ENCODE data around the gene LAMB2.

DNA sequence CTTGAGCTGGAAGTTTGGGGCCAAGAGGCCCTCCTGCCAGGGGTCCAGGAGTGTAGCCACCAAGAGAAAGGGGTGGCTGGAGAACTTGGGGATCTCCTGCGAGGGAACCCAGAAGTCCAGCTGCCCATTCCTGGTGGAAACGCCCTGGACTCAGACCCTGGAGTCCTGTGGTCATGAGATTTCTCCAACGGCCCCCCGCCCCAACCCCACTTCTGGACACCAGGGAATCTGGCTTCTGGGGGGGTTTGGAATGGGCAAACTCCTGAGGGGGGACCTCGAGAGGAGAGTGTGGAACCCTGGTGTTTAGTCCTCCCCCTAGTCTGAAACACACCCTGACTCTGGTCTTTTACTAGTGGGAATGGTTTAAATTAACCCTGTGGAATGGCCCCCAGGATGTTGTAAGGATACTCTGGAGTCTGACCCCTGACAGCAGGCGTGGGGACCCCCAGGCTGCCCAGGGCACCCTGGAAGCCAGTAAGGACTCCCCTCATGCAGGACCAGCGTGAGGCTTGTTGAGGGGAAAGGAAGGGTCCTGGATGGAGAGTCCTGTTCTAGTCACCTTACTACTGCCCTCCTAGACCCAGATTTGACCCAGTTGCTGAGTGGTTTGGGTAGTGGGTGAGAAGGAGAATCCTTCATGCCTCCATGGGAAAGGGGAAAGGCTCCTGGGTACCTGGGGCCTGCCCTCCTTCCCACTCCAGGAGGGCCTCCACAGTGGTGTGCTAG, 39.1 kb upstream of the LAMB2 start:
- TF ChIP-seq CSDC2 (CRISPR knock-in tag; IDR thresholded peaks at IDR 0.05) (no peak), ISL1 (CRISPR knock-in tag; IDR thresholded peaks at IDR 0.05) (no peak), ZC3H10 (CRISPR knock-in tag; IDR thresholded peaks at IDR 0.05) (no peak)
- TF ChIP-seq, protein P1, sequence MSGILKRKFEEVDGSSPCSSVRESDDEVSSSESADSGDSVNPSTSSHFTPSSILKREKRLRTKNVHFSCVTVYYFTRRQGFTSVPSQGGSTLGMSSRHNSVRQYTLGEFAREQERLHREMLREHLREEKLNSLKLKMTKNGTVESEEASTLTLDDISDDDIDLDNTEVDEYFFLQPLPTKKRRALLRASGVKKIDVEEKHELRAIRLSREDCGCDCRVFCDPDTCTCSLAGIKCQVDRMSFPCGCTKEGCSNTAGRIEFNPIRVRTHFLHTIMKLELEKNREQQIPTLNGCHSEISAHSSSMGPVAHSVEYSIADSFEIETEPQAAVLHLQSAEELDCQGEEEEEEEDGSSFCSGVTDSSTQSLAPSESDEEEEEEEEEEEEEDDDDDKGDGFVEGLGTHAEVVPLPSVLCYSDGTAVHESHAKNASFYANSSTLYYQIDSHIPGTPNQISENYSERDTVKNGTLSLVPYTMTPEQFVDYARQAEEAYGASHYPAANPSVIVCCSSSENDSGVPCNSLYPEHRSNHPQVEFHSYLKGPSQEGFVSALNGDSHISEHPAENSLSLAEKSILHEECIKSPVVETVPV (CRISPR knock-in tag; IDR thresholded peaks at IDR 0.05), result no peak
- TF ChIP-seq, protein P2, sequence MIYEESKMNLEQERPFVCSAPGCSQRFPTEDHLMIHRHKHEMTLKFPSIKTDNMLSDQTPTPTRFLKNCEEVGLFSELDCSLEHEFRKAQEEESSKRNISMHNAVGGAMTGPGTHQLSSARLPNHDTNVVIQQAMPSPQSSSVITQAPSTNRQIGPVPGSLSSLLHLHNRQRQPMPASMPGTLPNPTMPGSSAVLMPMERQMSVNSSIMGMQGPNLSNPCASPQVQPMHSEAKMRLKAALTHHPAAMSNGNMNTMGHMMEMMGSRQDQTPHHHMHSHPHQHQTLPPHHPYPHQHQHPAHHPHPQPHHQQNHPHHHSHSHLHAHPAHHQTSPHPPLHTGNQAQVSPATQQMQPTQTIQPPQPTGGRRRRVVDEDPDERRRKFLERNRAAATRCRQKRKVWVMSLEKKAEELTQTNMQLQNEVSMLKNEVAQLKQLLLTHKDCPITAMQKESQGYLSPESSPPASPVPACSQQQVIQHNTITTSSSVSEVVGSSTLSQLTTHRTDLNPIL (CRISPR knock-in tag; IDR thresholded peaks at IDR 0.05; ENCODE audit: low read depth), result no peak
